ENCODE data around the gene DCAF11. TPM values are rescaled to one million over a fixed set of nuclear protein-coding genes. Genes with fewer than 3 reads are reported as not detected.

DCAF11 gene
- total and polyA plus RNA-seq, 2 of the 13 experiments (the other 11 are each of a cell fraction or from before 2014, with no cell fraction given) = 150 to 257 TPM

GRCh38 chr14:24135834-24136683, 21.5 kb downstream of the DCAF11 start, which contains the start of gene PSME1 (continued):
- TF ChIP-seq, protein P1, sequence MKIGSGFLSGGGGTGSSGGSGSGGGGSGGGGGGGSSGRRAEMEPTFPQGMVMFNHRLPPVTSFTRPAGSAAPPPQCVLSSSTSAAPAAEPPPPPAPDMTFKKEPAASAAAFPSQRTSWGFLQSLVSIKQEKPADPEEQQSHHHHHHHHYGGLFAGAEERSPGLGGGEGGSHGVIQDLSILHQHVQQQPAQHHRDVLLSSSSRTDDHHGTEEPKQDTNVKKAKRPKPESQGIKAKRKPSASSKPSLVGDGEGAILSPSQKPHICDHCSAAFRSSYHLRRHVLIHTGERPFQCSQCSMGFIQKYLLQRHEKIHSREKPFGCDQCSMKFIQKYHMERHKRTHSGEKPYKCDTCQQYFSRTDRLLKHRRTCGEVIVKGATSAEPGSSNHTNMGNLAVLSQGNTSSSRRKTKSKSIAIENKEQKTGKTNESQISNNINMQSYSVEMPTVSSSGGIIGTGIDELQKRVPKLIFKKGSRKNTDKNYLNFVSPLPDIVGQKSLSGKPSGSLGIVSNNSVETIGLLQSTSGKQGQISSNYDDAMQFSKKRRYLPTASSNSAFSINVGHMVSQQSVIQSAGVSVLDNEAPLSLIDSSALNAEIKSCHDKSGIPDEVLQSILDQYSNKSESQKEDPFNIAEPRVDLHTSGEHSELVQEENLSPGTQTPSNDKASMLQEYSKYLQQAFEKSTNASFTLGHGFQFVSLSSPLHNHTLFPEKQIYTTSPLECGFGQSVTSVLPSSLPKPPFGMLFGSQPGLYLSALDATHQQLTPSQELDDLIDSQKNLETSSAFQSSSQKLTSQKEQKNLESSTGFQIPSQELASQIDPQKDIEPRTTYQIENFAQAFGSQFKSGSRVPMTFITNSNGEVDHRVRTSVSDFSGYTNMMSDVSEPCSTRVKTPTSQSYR (CRISPR knock-in tag; IDR thresholded peaks at IDR 0.05; ENCODE audit: borderline replicate concordance) = peak; percentile 65
- TF ChIP-seq MYC (CRISPR knock-in tag; IDR thresholded peaks at IDR 0.05; ENCODE audit: borderline replicate concordance) = peak; percentile 94
- TF ChIP-seq, protein P2, sequence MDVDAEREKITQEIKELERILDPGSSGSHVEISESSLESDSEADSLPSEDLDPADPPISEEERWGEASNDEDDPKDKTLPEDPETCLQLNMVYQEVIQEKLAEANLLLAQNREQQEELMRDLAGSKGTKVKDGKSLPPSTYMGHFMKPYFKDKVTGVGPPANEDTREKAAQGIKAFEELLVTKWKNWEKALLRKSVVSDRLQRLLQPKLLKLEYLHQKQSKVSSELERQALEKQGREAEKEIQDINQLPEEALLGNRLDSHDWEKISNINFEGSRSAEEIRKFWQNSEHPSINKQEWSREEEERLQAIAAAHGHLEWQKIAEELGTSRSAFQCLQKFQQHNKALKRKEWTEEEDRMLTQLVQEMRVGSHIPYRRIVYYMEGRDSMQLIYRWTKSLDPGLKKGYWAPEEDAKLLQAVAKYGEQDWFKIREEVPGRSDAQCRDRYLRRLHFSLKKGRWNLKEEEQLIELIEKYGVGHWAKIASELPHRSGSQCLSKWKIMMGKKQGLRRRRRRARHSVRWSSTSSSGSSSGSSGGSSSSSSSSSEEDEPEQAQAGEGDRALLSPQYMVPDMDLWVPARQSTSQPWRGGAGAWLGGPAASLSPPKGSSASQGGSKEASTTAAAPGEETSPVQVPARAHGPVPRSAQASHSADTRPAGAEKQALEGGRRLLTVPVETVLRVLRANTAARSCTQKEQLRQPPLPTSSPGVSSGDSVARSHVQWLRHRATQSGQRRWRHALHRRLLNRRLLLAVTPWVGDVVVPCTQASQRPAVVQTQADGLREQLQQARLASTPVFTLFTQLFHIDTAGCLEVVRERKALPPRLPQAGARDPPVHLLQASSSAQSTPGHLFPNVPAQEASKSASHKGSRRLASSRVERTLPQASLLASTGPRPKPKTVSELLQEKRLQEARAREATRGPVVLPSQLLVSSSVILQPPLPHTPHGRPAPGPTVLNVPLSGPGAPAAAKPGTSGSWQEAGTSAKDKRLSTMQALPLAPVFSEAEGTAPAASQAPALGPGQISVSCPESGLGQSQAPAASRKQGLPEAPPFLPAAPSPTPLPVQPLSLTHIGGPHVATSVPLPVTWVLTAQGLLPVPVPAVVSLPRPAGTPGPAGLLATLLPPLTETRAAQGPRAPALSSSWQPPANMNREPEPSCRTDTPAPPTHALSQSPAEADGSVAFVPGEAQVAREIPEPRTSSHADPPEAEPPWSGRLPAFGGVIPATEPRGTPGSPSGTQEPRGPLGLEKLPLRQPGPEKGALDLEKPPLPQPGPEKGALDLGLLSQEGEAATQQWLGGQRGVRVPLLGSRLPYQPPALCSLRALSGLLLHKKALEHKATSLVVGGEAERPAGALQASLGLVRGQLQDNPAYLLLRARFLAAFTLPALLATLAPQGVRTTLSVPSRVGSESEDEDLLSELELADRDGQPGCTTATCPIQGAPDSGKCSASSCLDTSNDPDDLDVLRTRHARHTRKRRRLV (CRISPR knock-in tag; IDR thresholded peaks at IDR 0.05) = 0 out of 2 replicates have a peak, but pooled peaks have one; percentile 77
- no peak for TF ChIP-seq ZNF282 (IDR thresholded peaks at IDR 0.05; ENCODE audit: partially characterized antibody)
- TF ChIP-seq GTF3A (CRISPR knock-in tag; conservative IDR thresholded peaks at IDR 0.05) = no peak
- peak; percentile 77; the same call in 1 of the 2 replicates for TF ChIP-seq DR1 (CRISPR knock-in tag; IDR thresholded peaks at IDR 0.05)
- no peak for TF ChIP-seq THYN1 (CRISPR knock-in tag; IDR thresholded peaks at IDR 0.05; ENCODE audit: borderline replicate concordance, low read depth)
- TF ChIP-seq ZFX (CRISPR knock-in tag; IDR thresholded peaks at IDR 0.05; ENCODE audit: low read depth) = peak; percentile 95
- TF ChIP-seq, protein P3, sequence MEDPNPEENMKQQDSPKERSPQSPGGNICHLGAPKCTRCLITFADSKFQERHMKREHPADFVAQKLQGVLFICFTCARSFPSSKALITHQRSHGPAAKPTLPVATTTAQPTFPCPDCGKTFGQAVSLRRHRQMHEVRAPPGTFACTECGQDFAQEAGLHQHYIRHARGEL (CRISPR knock-in tag; IDR thresholded peaks at IDR 0.05) = peak; percentile 80
- peak; percentile 57; the same call in 1 of the 2 replicates for TF ChIP-seq E2F1 (CRISPR knock-in tag; IDR thresholded peaks at IDR 0.05)
- TF ChIP-seq PHF5A (CRISPR knock-in tag; IDR thresholded peaks at IDR 0.05; ENCODE audit: low read depth, unreplicated experiment) = no peak
- no peak for TF ChIP-seq GLMP (CRISPR knock-in tag; IDR thresholded peaks at IDR 0.05; ENCODE audit: borderline replicate concordance)
- peak; percentile 9 for TF ChIP-seq JARID2 (CRISPR knock-in tag; IDR thresholded peaks at IDR 0.05; ENCODE audit: insufficient replicate concordance)
- peak; percentile 86 for TF ChIP-seq POLR2AphosphoS5 (IDR thresholded peaks at IDR 0.05; ENCODE audit: low read depth, low read length)
- TF ChIP-seq KDM4B (CRISPR knock-in tag; IDR thresholded peaks at IDR 0.05) = peak; percentile 9; the same call in 1 of the 2 replicates
- no peak for TF ChIP-seq RFX5 (IDR thresholded peaks at IDR 0.05; ENCODE audit: low read depth, low read length)
- TF ChIP-seq ZNF350 (CRISPR knock-in tag; IDR thresholded peaks at IDR 0.05; ENCODE audit: borderline replicate concordance, low read depth) = peak; percentile 64
- TF ChIP-seq KLF12 (CRISPR knock-in tag; IDR thresholded peaks at IDR 0.05; ENCODE audit: borderline replicate concordance) = peak; percentile 80
